ENCODE measurements around the gene YEATS2. TPM values are rescaled to one million over a fixed set of nuclear protein-coding genes. Genes with fewer than 3 reads are reported as not detected.
A peak's percentile ranks its signal among the peaks of the same experiment; 100 is the strongest.

Gene YEATS2
- total and polyA plus RNA-seq, 2 donors (not counting 1 experiment from before 2014, with no cell fraction given): 25.0 to 28.7 TPM

- H3K27me3 ChIP-seq (ENCODE audit: control insufficient read depth, insufficient read depth, low read length): no peaks in the 10 kb centered on the region
- DNase-seq (ENCODE audit: low read depth in 2 of 2): no peak
- H2AFZ ChIP-seq (ENCODE audit: low read length): no peak overlapping the region
- no peaks in the 10 kb centered on the region for H3K4me1 ChIP-seq (ENCODE audit: control insufficient read depth, extremely low read depth, insufficient read depth, low read length)
- H3K9me3 ChIP-seq (ENCODE audit: control insufficient read depth, insufficient read depth, low read depth, low read length): no peaks in the 10 kb centered on the region
- no peak overlapping the region for H3K4me2 ChIP-seq (ENCODE audit: extremely low read depth, insufficient read depth, low read length)
- H3K9ac ChIP-seq (ENCODE audit: insufficient read depth, low read length): no peak overlapping the region
- peaks cover 3% of the 10 kb centered on the region for H3K36me3 ChIP-seq (ENCODE audit: control insufficient read depth, insufficient read depth, low read length)
- H3K79me2 ChIP-seq (ENCODE audit: control insufficient read depth, insufficient read depth, low read length): no peaks in the 10 kb centered on the region
- TF ChIP-seq EZH2 (IDR thresholded peaks at IDR 0.05; ENCODE audit: low read length, missing control alignments): no peak
- TF ChIP-seq CTCF (conservative IDR thresholded peaks at IDR 0.05 in 1 of 2, IDR thresholded peaks at IDR 0.05 in 1 of 2; ENCODE audit: low read depth in 1 of 2, low read length in 2 of 2): no peak
- H3K4me3 ChIP-seq (replicated peaks in 1 of 4; ENCODE audit: control extremely low read depth in 1 of 4, insufficient read depth in 1 of 4, low read depth in 3 of 4, low read length in 4 of 4): no peak overlapping the region
- no peak overlapping the region for H3K27ac ChIP-seq (ENCODE audit: insufficient read depth, low read length)
- no peaks in the 10 kb centered on the region for H4K20me1 ChIP-seq (ENCODE audit: control insufficient read depth, extremely low read depth, insufficient read depth, low read length)
These were observed 142.2 kb downstream of the YEATS2 start for GRCh38 chr3:183839751-183840150.

- TF ChIP-seq CTCF (conservative IDR thresholded peaks at IDR 0.05 in 1 of 2, IDR thresholded peaks at IDR 0.05 in 1 of 2; ENCODE audit: low read depth in 1 of 2, low read length in 2 of 2): no peak
- no peak for TF ChIP-seq EZH2 (IDR thresholded peaks at IDR 0.05; ENCODE audit: low read length, missing control alignments)
- Histone ChIP-seq H3K27me3 (ENCODE audit: control insufficient read depth, insufficient read depth, low read length) (no peaks in the 10 kb centered on the region), H3K4me3 (replicated peaks in 1 of 4; ENCODE audit: control extremely low read depth in 1 of 4, insufficient read depth in 1 of 4, low read depth in 3 of 4, low read length in 4 of 4) (no peak overlapping the region), H3K27ac (ENCODE audit: insufficient read depth, low read length) (no peak overlapping the region), H3K4me2 (ENCODE audit: extremely low read depth, insufficient read depth, low read length) (no peak overlapping the region), H3K9ac (ENCODE audit: insufficient read depth, low read length) (no peak overlapping the region), H3K9me3 (ENCODE audit: control insufficient read depth, insufficient read depth, low read depth, low read length) (no peaks in the 10 kb centered on the region), H3K79me2 (ENCODE audit: control insufficient read depth, insufficient read depth, low read length) (no peaks in the 10 kb centered on the region), H4K20me1 (ENCODE audit: control insufficient read depth, extremely low read depth, insufficient read depth, low read length) (no peaks in the 10 kb centered on the region), H2AFZ (ENCODE audit: low read length) (no peak overlapping the region), H3K4me1 (ENCODE audit: control insufficient read depth, extremely low read depth, insufficient read depth, low read length) (peaks cover 8% of the 10 kb centered on the region), H3K36me3 (ENCODE audit: control insufficient read depth, insufficient read depth, low read length) (no peaks in the 10 kb centered on the region)
- peak; percentile 85 to 87 for DNase-seq (ENCODE audit: low read depth in 2 of 2)
These were observed 147.0 kb downstream of the YEATS2 start for GRCh38 chr3:183844606-183845005.

- H3K4me1 ChIP-seq (ENCODE audit: control insufficient read depth, extremely low read depth, insufficient read depth, low read length): peaks cover 8% of the 10 kb centered on the region
- no peaks in the 10 kb centered on the region for H3K27me3 ChIP-seq (ENCODE audit: control insufficient read depth, insufficient read depth, low read length)
- no peak overlapping the region for H3K27ac ChIP-seq (ENCODE audit: insufficient read depth, low read length)
- DNase-seq (ENCODE audit: low read depth in 2 of 2): peak in 1 of 2 donors; percentile 9
- H3K79me2 ChIP-seq (ENCODE audit: control insufficient read depth, insufficient read depth, low read length): no peaks in the 10 kb centered on the region
- no peak for TF ChIP-seq EZH2 (IDR thresholded peaks at IDR 0.05; ENCODE audit: low read length, missing control alignments)
- TF ChIP-seq CTCF (conservative IDR thresholded peaks at IDR 0.05 in 1 of 2, IDR thresholded peaks at IDR 0.05 in 1 of 2; ENCODE audit: low read depth in 1 of 2, low read length in 2 of 2): no peak
- H3K9ac ChIP-seq (ENCODE audit: insufficient read depth, low read length): no peak overlapping the region
- H3K4me2 ChIP-seq (ENCODE audit: extremely low read depth, insufficient read depth, low read length): no peak overlapping the region
- H4K20me1 ChIP-seq (ENCODE audit: control insufficient read depth, extremely low read depth, insufficient read depth, low read length): no peaks in the 10 kb centered on the region
- no peak overlapping the region for H2AFZ ChIP-seq (ENCODE audit: low read length)
- H3K4me3 ChIP-seq (replicated peaks in 1 of 4; ENCODE audit: control extremely low read depth in 1 of 4, insufficient read depth in 1 of 4, low read depth in 3 of 4, low read length in 4 of 4): no peak overlapping the region
- H3K9me3 ChIP-seq (ENCODE audit: control insufficient read depth, insufficient read depth, low read depth, low read length): no peaks in the 10 kb centered on the region
- H3K36me3 ChIP-seq (ENCODE audit: control insufficient read depth, insufficient read depth, low read length): no peaks in the 10 kb centered on the region
These were observed 147.5 kb downstream of the YEATS2 start for GRCh38 chr3:183845090-183845489.
